GM21619 (cell line): ENCODE results near the gene AHRR.

Experiments used
- ATAC-seq: cut with Tn5 transposase; IDR thresholded peaks from one replicate; pipeline ENCODE4 v1.9.1; 2021; ENCODE audit not compliant: unreplicated experiment

AHRR gene

GRCh38 chr5:318931-319601 is 2.4 kb upstream of the AHRR start:
- ATAC-seq, result no peak

- no peak for ATAC-seq
Measured at GRCh38 chr5:320524-321229, 837 bp upstream of the AHRR start.

GRCh38 chr5:321726-322251 is 275 bp downstream of the AHRR start:
- ATAC-seq, result peak; percentile 12

GRCh38 chr5:322281-322941 is 897 bp downstream of the AHRR start:
- ATAC-seq, result peak; percentile 9

GRCh38 chr5:322942-323879 is 1.7 kb downstream of the AHRR start:
- ATAC-seq, result no peak

- ATAC-seq, result no peak
Measured at GRCh38 chr5:324736-325612, 3.5 kb downstream of the AHRR start.

GRCh38 chr5:326109-326508 is 4.6 kb downstream of the AHRR start:
- no peak for ATAC-seq

- ATAC-seq, result no peak
Measured at GRCh38 chr5:329121-329735, 7.7 kb downstream of the AHRR start.

- no peak for ATAC-seq
Measured at GRCh38 chr5:329768-330167, 8.3 kb downstream of the AHRR start.

- ATAC-seq, result no peak
Measured at GRCh38 chr5:332843-333242, 11.3 kb downstream of the AHRR start.

- ATAC-seq, result no peak
Measured at GRCh38 chr5:333945-334344, 12.4 kb downstream of the AHRR start.

- no peak for ATAC-seq
Measured at GRCh38 chr5:334903-335739, 13.6 kb downstream of the AHRR start.

GRCh38 chr5:335740-336038 is 14.2 kb downstream of the AHRR start:
- ATAC-seq, result no peak

GRCh38 chr5:337563-338130 is 16.1 kb downstream of the AHRR start:
- ATAC-seq, result no peak

GRCh38 chr5:342501-343460 is 21.3 kb downstream of the AHRR start:
- no peak for ATAC-seq

- no peak for ATAC-seq
Measured at GRCh38 chr5:343461-344401, 22.2 kb downstream of the AHRR start.
